Measurements from ENCODE around the gene CAT. TPM values are rescaled to one million over a fixed set of nuclear protein-coding genes. Genes with fewer than 3 reads are reported as not detected.
A peak's percentile ranks its signal among the peaks of the same experiment; 100 is the strongest.

Gene CAT
- total and polyA plus RNA-seq, 9 of the 15 experiments (the other 6 are each of a cell fraction or from before 2014, with no cell fraction given): 86.7 to 183 (median 114) TPM

DNA sequence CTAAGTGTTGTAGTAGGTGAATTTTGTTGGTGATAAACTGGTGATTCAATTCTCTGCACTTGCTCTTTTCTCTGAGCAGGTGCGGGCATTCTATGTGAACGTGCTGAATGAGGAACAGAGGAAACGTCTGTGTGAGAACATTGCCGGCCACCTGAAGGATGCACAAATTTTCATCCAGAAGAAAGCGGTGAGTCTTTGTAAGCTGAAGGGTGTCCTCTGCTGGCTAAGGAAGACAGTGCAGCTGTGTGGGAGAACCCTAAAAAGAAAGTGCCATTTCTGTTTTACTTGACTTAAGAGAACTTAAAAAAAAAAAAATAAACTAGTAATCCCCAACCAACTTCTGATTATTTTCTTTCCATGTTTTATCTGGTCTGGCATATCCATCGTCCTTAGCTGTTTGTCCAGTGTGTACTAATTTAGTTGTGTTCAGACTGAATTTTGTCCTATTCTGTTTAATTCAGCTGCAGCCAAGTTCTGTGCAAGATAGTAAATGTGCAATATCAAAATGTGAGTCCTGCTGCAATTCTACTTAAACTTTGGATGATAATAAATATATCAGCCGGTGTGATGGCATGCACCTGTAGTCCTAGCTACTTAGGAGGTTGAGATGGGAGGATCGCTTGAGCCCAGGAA lies 29.6 kb downstream of the CAT start (continued):
- no peak for TF ChIP-seq FIP1L1 (IDR thresholded peaks at IDR 0.05; ENCODE audit: low read depth, low read length, poor library complexity, severe bottlenecking)
- no peak for TF ChIP-seq SMARCA5 (IDR thresholded peaks at IDR 0.05)
- no peak for TF ChIP-seq STAG1 (CRISPR knock-in tag; IDR thresholded peaks at IDR 0.05; ENCODE audit: borderline replicate concordance)
- TF ChIP-seq, protein P1, sequence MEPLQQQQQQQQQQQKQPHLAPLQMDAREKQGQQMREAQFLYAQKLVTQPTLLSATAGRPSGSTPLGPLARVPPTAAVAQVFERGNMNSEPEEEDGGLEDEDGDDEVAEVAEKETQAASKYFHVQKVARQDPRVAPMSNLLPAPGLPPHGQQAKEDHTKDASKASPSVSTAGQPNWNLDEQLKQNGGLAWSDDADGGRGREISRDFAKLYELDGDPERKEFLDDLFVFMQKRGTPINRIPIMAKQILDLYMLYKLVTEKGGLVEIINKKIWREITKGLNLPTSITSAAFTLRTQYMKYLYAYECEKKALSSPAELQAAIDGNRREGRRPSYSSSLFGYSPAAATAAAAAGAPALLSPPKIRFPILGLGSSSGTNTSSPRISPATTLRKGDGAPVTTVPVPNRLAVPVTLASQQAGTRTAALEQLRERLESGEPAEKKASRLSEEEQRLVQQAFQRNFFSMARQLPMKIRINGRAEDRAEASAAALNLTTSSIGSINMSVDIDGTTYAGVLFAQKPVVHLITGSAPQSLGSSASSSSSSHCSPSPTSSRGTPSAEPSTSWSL (CRISPR knock-in tag; IDR thresholded peaks at IDR 0.05; ENCODE audit: borderline replicate concordance): no peak
- TF ChIP-seq ARNT (IDR thresholded peaks at IDR 0.05): no peak
- no peak for TF ChIP-seq TOE1 (IDR thresholded peaks at IDR 0.05; ENCODE audit: borderline replicate concordance)
- no peak for TF ChIP-seq TOE1 (CRISPR knock-in tag; IDR thresholded peaks at IDR 0.05; ENCODE audit: borderline replicate concordance, low read depth)
- no peak for TF ChIP-seq RBM25 (IDR thresholded peaks at IDR 0.05; ENCODE audit: low read depth, low read length, severe bottlenecking)
- 0 out of 2 replicates have a peak, but pooled peaks have one; percentile 21 for TF ChIP-seq TEAD4 (IDR thresholded peaks at IDR 0.05; ENCODE audit: low read length)
- no peak for TF ChIP-seq TEAD4 (CRISPR knock-in tag; IDR thresholded peaks at IDR 0.05; ENCODE audit: borderline replicate concordance)
- TF ChIP-seq REST (IDR thresholded peaks at IDR 0.05; ENCODE audit: borderline replicate concordance): peak; percentile 76
- TF ChIP-seq REST (CRISPR knock-in tag; IDR thresholded peaks at IDR 0.05; ENCODE audit: low read depth): no peak
